PC-9 (cell line): ENCODE data around the gene CENPP.

Experiments
- CTCF ChIP-seq: fragments of 200-600 bp; sonication (generic); conservative IDR thresholded peaks from 2 replicates; pipeline ENCODE4 v1.6.1; 2017; ENCODE audit warnings: mixed run types, antibody characterized with exemption, mild to moderate bottlenecking, moderate library complexity
- EZH2 ChIP-seq: fragments of 200-600 bp; sonication (generic); IDR thresholded peaks from 2 replicates; pipeline ENCODE4 v1.8.0; 2017; ENCODE audit warnings: antibody characterized with exemption, low read depth

- TF ChIP-seq CTCF, result no peak
- TF ChIP-seq EZH2, result no peak
Observed at GRCh38 chr9:92516521-92516920, 190.8 kb downstream of the CENPP start.
